COLO668 (cell line): ENCODE data around the gene ITGB2.

Experiments used
- DNase-seq: peaks from one replicate; lab custom pipeline; 2025; ENCODE audit not compliant: unreplicated experiment; lab: John Stamatoyannopoulos, UW

ITGB2 gene

GRCh38 chr21:44898851-44899767 is 21.6 kb downstream of the ITGB2 start:
- DNase-seq: no peak

- DNase-seq: no peak
These were observed 22.6 kb downstream of the ITGB2 start for GRCh38 chr21:44898011-44898488.

GRCh38 chr21:44897326-44898010 is 23.2 kb downstream of the ITGB2 start:
- DNase-seq: no peak

- no peak for DNase-seq
These were observed 24.0 kb downstream of the ITGB2 start for GRCh38 chr21:44896561-44897286.

GRCh38 chr21:44895859-44896258 is 24.8 kb downstream of the ITGB2 start:
- no peak for DNase-seq

- DNase-seq: no peak
These were observed 25.9 kb downstream of the ITGB2 start for GRCh38 chr21:44894687-44895302.

- DNase-seq: no peak
These were observed 26.6 kb downstream of the ITGB2 start for GRCh38 chr21:44893948-44894656.

- DNase-seq: no peak
These were observed 27.5 kb downstream of the ITGB2 start for GRCh38 chr21:44893278-44893556.

- peak; percentile 60 for DNase-seq
These were observed 28.0 kb downstream of the ITGB2 start for GRCh38 chr21:44892536-44893277.

- no peak for DNase-seq
These were observed 28.6 kb downstream of the ITGB2 start for GRCh38 chr21:44892095-44892494.

- no peak for DNase-seq
These were observed 29.1 kb downstream of the ITGB2 start for GRCh38 chr21:44891631-44892031.

- DNase-seq: no peak
These were observed 29.6 kb downstream of the ITGB2 start for GRCh38 chr21:44890961-44891541.

GRCh38 chr21:44890338-44890931 is 30.3 kb downstream of the ITGB2 start:
- DNase-seq: no peak

GRCh38 chr21:44889625-44890337 is 30.9 kb downstream of the ITGB2 start:
- DNase-seq: no peak

- no peak for DNase-seq
These were observed 31.8 kb downstream of the ITGB2 start for GRCh38 chr21:44888581-44889550.

GRCh38 chr21:44887807-44888580 is 32.7 kb downstream of the ITGB2 start:
- no peak for DNase-seq
